Hypothalamus (tissue), 51 donors: ENCODE measurements around the gene PIK3C2G.

Experiments used
- DNase-seq, 51 donors: peaks; one replicate each; lab custom pipeline; 2025; lab: John Stamatoyannopoulos, UW

Gene PIK3C2G

GRCh38 chr12:18332173-18332572 is 70.9 kb downstream of the PIK3C2G start:
- DNase-seq: peak in 1 of 51 donors; percentile 2

DNA sequence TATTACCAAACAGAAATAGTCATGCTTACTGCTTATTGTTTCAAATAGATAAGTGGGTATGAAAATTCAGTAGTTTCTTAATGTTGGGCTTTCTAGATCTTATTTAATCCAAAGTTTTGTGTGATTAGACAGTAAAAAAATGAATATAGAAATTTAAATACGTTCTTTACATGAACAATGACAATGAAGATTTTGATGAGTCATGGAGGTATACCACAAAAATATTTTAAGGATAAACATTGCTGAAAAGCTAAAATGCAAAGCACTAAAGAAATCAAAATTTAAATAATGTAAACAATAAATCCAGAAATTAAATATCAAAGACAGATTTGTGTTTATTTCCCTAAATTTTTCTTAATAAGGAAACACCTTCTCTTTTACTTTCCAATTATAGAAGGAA is 78.3 kb downstream of the PIK3C2G start:
- DNase-seq: no peak

DNA sequence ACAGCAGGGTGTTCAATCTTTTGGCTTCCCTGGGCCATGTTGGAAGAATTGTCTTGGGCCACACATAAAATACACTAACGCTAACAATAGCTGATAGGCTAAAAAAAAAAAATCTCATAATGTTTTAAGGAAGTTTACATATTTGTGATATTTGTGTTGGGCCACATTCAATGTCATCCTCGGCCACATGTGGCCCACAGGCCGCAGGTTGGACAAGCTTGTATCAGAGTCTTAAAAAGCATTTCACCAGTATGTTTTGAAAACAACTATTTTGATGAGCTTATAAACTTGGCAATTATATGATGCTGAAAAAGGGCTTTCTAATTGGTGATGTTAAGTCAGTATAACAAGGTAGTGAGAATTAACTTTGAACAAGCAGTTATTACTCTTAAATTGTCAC is 78.9 kb downstream of the PIK3C2G start:
- DNase-seq: no peak

DNA sequence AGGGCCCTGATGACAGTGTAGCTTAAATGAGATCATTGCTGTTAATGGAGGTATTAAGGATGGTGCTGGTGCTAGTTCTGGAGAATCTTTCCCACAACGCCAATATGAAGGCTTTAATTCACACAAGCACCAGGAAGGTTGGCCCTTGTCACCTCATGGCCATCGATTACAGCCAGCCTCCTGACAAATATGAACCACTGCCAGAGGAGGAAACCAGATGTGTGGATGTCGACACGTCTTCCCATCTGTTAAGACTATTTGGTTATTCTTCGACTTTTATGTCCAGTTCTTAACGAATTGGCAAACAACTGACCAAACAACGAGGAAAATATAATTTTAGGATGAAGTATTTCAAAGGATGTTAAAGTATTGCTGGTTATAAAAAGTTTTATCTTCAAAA is 79.5 kb downstream of the PIK3C2G start:
- DNase-seq: no peak

DNA sequence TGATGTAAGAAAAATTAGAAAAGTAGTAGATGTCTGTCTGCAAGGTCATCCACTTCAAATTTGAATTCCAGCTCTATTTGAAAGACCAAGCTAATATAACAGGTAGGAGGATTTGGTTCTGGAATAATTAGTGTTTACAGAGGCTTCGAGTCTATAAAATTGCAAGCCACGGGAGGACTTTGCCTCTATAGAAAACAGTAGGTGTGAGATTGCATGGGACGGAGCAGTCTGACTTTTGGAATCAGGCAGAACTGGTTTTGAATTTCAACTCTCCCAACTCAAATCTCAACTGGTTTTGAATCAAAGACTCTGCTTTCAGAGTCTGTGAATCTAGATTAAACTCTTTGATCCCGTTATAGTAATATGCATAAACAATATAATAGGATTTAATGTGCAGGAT is 82.4 kb downstream of the PIK3C2G start:
- no peak for DNase-seq

GRCh38 chr12:18345021-18345735 is 83.9 kb downstream of the PIK3C2G start:
- no peak for DNase-seq

- no peak for DNase-seq
Observed at GRCh38 chr12:18352312-18352711, 91.0 kb downstream of the PIK3C2G start.

- no peak for DNase-seq
Observed at GRCh38 chr12:18355429-18355828, 94.1 kb downstream of the PIK3C2G start.

DNA sequence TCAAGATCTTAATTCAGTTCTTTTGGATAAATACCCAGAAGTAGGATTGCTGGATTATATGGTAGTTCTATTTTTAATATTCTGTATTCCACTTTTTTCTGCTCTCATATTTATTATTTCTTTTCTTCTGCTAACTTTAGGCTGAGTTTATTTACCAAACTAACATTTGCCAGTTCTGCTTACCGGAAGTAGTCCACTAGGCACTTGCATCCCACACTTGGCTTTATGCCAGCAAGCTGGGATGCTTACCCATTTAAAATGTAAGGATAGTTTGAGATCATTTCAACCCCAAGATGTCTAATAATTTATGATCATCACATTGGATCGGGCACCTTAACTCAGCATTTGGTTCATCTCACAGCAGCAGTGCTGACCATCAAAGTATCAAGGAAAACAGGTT is 96.8 kb downstream of the PIK3C2G start:
- no peak for DNase-seq

- no peak for DNase-seq
Observed at GRCh38 chr12:18358930-18359329, 97.6 kb downstream of the PIK3C2G start.

- no peak for DNase-seq
Observed at GRCh38 chr12:18361433-18361832, 100.1 kb downstream of the PIK3C2G start.

- DNase-seq: no peak
Observed at GRCh38 chr12:18363321-18363720, 102.0 kb downstream of the PIK3C2G start.

GRCh38 chr12:18368594-18368993 is 107.3 kb downstream of the PIK3C2G start:
- no peak for DNase-seq

DNA sequence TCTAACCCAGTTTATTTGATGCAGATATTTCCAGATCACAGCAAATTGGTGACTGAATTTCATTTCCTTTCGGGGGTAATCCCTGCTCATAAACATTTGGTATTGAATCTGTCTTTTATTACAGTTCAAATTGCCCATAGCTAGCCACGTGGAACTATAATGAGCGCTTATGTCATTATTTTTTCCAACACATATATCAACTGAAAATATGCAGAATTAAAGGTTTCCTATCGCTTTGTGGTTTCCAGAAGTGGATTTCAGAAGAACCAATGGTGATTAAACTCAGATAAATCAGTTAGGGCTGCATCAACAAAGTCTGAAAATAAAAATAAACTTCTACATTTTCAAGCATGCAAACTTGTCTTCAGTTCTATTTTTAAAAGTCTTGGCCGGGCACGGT is 111.9 kb downstream of the PIK3C2G start:
- no peak for DNase-seq

- no peak for DNase-seq
Observed at GRCh38 chr12:18375131-18375530, 113.8 kb downstream of the PIK3C2G start.

GRCh38 chr12:18375583-18375982 is 114.3 kb downstream of the PIK3C2G start:
- DNase-seq: no peak

- no peak for DNase-seq
Observed at GRCh38 chr12:18382236-18382885, 121.0 kb downstream of the PIK3C2G start.

DNA sequence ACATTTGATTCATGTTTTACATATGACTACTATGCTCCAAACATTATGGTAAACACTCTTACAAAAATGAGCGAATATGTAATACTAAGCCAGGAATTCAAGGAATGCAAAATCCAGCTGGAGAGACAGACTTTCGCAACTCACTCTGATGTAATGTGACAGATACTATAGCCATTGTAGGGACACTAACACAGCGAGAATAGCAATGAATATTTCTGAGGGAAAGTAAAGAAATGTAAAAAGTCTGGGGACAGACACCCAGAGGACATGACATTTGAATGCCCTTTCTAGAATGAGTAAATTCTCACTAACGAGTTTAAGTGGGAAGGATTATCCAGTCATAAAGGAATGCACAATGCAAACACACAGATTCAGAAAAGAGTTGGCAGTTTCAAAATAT is 121.9 kb downstream of the PIK3C2G start:
- no peak for DNase-seq

DNA sequence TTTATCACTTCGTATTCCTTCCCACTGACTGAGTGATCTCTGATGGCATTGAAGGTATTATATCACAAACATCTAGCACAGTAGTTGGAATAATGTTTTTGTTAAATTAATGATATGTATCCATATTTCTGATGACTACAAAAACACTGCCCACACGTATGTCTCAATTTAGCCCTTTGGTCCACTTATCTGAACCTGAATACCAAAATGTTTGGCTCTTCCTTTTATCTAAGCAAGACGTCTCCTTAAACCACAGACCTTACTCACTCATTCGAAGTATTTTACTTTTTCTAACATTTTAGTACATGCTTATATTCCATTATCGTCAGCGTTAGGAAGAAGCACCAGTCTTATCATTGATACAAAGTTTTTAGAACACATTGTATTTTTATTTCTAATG is 126.4 kb downstream of the PIK3C2G start:
- DNase-seq: no peak

- no peak for DNase-seq
Observed at GRCh38 chr12:18389820-18390219, 128.5 kb downstream of the PIK3C2G start.

DNA sequence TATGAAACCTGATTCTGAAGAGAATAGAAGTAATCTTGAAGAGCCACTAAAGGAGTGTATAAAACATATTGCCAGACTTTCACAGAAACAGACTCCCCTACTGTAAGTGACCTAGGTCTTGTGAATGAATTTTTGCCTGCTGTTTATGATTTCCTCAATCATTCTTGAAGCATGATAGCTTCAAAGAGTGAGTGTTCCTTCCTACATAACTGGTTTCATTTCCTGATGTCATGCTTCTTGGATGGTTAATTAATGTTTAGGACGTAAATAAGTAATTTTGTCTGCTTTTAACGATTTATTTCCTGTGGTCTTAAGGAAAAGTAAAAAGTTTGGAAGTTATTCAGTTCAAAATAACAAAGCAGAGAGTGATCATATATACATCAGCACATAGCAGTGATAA is 129.8 kb downstream of the PIK3C2G start:
- DNase-seq: no peak

- DNase-seq: no peak
Observed at GRCh38 chr12:18394742-18395141, 133.4 kb downstream of the PIK3C2G start.

DNA sequence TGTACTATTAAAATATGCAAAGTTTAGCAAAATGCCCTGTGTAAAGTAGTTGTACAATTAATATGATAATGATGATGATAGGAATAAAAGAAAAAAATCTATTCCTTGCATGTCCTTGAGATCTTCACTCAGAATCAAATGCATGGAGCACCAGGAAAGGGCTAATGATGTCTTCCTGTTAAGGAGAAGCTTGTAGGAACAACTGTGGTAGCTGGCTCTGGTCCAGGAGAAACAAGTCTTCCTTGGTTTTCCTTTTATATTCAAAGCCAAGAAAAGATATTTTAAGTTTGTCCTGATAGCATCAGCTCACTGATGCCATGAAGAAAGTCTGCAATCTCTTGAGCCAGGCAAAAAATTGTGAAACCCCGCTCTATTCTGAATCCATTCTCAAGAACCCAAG is 138.9 kb downstream of the PIK3C2G start:
- no peak for DNase-seq
